Activated CD8-positive, alpha-beta memory T cell treated with anti-CD3 and anti-CD28 coated beads, Interleukin-2, amount 50 U/mL, for 48 hours (primary cell): ENCODE results near the gene TAL1.

Experiments
- DNase-seq: peaks from one replicate; pipeline ENCODE4 v3.0.0-alpha.2; 2020

Gene TAL1

GRCh38 chr1:47186267-47187185 is 45.5 kb downstream of the TAL1 start:
- DNase-seq: no peak

GRCh38 chr1:47184822-47185677 is 47.0 kb downstream of the TAL1 start:
- DNase-seq: no peak

DNA sequence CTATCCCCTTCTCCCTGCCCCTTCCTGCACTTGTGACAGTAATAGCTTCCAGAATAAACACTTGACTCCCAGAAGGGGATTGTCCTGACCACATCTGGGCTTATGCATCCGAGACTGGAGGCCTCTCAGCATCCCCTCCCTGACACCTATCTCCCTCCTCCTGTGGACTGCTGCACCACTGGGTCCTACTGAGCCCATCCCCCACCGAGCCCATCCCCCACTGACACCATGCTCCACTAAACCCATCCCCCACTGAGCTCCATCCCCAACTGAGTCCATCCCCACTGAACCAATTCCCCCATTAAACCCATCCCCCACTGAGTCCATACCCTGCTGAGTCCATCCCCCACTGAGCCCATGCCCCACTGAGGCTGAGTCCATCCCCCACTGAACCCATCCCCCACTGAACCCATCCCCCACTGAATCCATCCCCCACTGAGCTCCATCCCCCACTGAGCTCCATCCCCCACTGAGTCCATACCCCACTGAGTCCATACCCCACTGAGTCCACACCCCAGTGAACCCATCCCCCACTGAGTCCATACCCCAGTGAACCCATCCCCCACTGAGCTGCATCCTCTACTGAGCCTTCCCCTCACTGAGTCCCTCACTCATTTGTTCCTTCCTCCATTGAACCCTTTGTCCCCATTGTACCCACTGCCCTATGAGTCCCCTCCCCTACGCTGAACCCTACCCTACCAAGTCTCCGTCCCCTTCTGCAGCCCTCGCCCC is 47.8 kb downstream of the TAL1 start:
- DNase-seq: no peak

GRCh38 chr1:47183308-47184089 is 48.5 kb downstream of the TAL1 start:
- DNase-seq: no peak

DNA sequence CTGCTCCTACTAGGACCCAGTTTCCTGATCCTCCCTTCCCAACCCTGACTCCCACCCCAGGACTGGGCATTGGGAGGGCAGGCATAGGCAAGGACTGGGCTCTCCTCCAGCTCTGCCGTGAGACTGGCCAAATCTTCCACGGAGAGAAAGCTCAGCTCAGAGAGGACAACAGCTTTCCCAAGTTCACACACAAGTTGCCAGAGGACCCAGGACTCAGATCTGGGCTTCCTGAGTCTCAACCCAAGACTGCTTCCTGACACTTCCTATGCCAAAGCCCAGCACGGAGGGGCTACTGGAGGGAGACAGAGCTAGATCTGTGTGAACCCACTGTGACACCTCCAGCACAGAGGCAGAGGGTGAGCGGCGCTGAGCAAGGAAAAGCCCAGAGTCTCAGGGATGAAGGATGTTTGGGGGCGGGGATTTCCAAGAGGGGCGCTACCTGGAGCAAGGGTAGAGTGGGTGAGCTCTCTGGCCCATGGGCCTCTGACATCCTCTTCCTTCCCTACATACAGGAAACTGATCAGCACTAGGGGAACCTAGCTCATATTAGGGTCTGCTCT is 49.3 kb downstream of the TAL1 start:
- no peak for DNase-seq

DNA sequence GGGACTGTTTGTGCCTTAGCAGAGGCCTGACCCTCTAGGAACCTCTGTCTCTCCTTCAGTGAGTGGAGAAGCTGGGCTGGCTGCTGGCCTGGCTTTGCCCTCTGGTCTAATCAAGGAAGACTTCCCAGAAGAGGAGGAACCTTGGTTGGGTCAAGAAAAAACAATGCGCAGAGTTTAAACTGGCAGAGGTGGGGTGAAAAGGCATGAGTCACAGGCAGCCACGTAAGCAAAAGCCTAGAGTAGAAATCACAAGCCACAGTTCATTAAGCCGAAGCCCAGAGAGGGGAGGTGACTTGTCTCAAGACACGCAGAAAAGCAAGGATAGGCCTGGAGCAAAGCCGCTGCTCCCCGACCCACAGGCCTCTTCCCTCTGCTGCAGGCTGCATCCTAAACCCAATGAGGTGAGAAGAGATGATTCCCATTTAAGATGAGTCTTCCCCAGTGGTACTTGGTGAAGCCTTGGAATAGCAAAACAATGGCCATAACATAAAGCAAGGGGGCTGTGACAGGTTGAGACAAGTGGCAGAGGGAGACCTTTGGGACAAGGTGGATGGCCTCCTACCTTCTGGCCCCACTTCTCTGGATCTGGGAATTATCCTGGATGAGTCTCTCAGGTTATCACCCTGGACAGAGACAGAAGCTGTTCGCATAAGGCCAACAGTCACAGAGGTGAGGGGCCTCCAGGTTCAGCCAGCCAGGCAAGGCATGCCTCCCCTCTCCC is 49.9 kb downstream of the TAL1 start:
- no peak for DNase-seq

- DNase-seq: no peak
Observed at GRCh38 chr1:47181095-47181954, 50.7 kb downstream of the TAL1 start.

GRCh38 chr1:47180603-47181094 is 51.4 kb downstream of the TAL1 start:
- DNase-seq: no peak

DNA sequence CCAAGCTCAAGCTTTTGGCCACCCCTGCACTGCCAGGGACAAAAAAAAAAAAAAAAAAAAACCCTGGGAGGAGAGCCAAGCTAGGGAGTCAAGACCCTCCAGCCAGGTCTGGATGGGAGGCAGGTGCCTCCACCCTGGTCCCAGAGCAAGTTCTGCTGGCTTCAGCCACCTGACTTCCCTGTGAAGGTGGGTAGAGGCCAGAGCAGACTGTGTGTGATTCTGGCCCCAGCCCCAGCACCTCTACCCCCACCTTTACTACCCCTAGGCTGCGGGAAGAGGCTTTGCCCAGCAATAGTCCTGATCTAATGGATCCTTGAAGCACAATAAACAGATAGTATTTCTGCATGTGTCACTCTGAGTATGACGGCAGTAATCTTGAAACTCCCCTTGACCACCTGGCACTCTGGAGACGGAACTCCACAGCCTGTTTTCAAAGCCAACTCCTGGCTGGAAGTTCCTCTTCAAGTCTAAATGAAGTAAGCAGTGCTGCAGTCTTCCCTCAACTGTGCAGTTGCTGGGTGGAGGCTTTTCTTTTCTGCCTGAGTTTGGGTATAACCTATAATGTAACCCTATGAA is 51.9 kb downstream of the TAL1 start:
- no peak for DNase-seq

DNA sequence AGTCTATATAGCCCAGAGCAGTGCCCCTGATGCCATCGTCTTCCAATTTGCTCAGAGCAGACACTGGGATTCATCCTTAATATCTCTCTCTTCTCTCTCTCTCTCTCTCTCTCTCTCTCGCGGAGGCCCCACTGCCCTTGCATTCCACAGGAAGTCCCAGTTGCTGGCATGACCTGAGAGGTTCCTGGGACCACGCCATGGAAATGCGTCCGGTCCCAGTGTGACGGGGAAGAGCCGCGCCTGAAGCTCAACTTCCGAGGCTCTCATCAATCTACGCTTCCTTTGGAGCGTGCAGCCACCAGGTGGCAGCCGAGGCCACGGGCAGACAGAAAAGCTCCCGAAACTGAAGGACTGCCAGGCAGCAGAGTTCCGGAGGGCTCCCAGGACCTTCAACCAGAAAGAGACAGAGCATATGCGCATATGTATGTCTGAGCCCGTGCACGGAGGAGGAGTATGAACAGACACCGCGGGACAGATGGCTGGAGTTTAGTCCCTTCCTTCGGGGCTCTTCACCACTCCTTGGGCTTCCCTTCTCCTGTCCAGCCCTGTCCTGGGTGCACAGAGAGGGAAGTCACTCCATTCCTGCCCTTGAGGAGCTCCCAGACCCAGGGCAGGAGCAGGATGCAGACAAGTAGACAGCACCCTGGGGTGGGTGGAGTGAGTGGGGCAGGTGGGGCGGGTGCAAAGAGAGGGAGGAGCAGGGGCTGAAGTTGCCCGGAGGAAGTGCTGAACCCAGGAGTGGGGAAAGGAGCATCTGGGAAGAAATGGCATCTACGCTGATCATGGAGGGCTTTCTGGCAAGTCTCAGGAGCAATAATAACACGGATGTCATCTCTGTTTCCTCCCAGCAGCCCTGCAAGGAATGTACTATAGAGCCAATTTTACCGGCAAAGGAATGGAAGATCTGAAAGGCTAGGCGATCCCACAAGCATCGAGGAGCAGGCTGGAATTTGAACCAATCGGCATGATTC is 52.7 kb downstream of the TAL1 start:
- DNase-seq: peak; percentile 88

DNA sequence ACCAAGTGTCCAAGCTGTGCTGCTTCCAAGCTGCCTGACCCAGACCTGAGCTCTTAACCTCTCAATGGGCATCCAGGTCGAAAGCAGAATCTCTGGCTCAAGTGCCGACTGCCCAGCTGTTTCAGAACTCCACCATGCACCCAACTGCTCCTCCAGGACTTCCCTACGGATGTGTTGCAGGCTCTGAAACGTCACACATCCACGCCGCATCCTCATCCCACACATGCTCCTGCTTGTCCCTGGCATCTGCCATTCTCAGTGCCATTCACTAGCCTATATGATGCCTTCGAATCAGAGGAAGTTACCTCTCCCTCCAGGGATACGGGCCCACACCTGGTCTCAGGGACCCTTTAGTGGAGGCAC is 53.4 kb downstream of the TAL1 start:
- DNase-seq: peak; percentile 53

DNA sequence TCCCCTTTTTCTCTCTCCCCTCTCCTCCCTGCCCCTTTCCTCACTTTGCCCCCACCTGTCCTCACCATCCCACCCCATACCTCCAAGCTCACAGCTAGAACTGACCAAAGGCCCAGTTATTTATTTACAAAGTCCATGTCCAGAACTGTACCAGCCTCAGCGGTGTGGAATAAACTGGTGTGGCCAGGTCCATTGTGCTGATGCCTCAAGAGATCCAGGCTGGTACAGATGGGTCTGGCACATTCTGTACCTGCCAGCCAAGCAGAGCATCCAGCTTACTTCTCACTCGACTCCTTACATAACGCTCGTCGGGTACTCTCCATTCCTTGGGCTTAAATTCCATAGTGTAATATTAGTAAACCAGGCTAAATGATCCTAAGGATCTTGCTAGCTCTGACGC is 54.0 kb downstream of the TAL1 start:
- no peak for DNase-seq

- DNase-seq: peak; percentile 60
Observed at GRCh38 chr1:47175227-47175934, 56.6 kb downstream of the TAL1 start.

DNA sequence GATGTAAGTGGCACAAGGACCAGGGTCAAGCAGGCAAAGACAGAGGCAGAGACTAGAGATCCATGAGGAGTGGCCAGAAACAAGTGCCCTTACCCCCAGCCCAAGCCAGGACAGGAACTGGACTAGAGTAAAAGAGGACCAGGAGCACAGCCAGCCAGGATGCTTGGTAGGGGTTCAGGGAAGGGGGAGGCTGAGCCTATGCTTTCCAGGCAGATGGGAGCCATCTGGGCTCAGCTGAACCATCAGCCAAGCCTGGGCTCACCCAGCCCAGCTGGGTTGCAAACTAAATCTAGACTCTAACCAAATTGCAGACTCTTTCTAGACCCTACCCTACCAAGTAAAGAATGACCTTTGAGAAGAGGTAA is 57.4 kb downstream of the TAL1 start:
- no peak for DNase-seq

- no peak for DNase-seq
Observed at GRCh38 chr1:47172782-47173181, 59.2 kb downstream of the TAL1 start.
